GM10847 (cell line): Measurements from ENCODE around the gene CD74.

ENCODE experiments used
- POLR2A ChIP-seq: IDR thresholded peaks from 2 replicates; pipeline ENCODE4 v1.6.1; 2011; ENCODE audit not compliant: insufficient read length; ENCODE audit errors: extremely low read depth

Gene CD74

GRCh38 chr5:150393096-150393645, 19.5 kb downstream of the CD74 start:
- TF ChIP-seq POLR2A, result no peak

GRCh38 chr5:150392680-150393079, 20.0 kb downstream of the CD74 start:
- TF ChIP-seq POLR2A, result no peak

GRCh38 chr5:150391986-150392385, 20.7 kb downstream of the CD74 start:
- TF ChIP-seq POLR2A, result no peak

- no peak for TF ChIP-seq POLR2A
Measured at GRCh38 chr5:150391064-150391834, 21.5 kb downstream of the CD74 start.

- no peak for TF ChIP-seq POLR2A
Measured at GRCh38 chr5:150389531-150390266, 23.0 kb downstream of the CD74 start.

- TF ChIP-seq POLR2A, result no peak
Measured at GRCh38 chr5:150386024-150386855, 26.5 kb downstream of the CD74 start.

- TF ChIP-seq POLR2A, result no peak
Measured at GRCh38 chr5:150384701-150385100, 28.0 kb downstream of the CD74 start.

- no peak for TF ChIP-seq POLR2A
Measured at GRCh38 chr5:150377964-150378694, 34.6 kb downstream of the CD74 start.

- TF ChIP-seq POLR2A, result no peak
Measured at GRCh38 chr5:150376799-150377771, 35.6 kb downstream of the CD74 start.

- TF ChIP-seq POLR2A, result no peak
Measured at GRCh38 chr5:150374651-150375050, 38.1 kb downstream of the CD74 start.

- no peak for TF ChIP-seq POLR2A
Measured at GRCh38 chr5:150372639-150373038, 40.1 kb downstream of the CD74 start.

GRCh38 chr5:150368526-150368925, 44.2 kb downstream of the CD74 start:
- TF ChIP-seq POLR2A, result no peak

GRCh38 chr5:150364004-150364403, 48.7 kb downstream of the CD74 start:
- no peak for TF ChIP-seq POLR2A

GRCh38 chr5:150363185-150363584, 49.5 kb downstream of the CD74 start:
- no peak for TF ChIP-seq POLR2A

GRCh38 chr5:150361301-150361700, 51.4 kb downstream of the CD74 start:
- TF ChIP-seq POLR2A, result no peak
